HG03095 (cell line): ENCODE data around the gene SLC24A3.

ENCODE experiments used
- ATAC-seq: cut with Tn5 transposase; IDR thresholded peaks from one replicate; pipeline ENCODE4 v1.9.1; 2021; ENCODE audit warnings: moderate library complexity; ENCODE audit not compliant: unreplicated experiment

The SLC24A3 gene

GRCh38 chr20:19528286-19529030 is 316.0 kb downstream of the SLC24A3 start:
- ATAC-seq: no peak

DNA sequence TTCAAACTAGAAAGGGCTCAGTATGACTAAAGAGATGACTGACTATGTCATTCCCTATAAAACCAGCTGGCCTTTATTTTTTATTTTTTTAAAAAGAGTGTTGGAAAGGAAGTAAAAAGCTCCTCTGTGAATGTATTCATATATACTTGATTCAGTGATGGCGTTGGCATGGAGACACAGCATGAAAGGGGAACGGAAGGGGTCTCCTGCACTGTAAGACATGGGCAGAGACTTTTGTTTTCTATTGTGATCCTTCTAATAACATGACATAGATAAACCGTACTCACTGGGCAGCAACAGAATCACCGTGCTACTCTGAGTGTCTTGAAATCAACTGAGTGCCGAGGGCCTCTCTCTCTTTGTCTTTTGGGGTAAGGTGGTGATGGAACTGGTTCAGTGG is 317.6 kb downstream of the SLC24A3 start:
- ATAC-seq: no peak

GRCh38 chr20:19531446-19531845 is 319.0 kb downstream of the SLC24A3 start:
- ATAC-seq: no peak

GRCh38 chr20:19538556-19538955 is 326.1 kb downstream of the SLC24A3 start:
- no peak for ATAC-seq

DNA sequence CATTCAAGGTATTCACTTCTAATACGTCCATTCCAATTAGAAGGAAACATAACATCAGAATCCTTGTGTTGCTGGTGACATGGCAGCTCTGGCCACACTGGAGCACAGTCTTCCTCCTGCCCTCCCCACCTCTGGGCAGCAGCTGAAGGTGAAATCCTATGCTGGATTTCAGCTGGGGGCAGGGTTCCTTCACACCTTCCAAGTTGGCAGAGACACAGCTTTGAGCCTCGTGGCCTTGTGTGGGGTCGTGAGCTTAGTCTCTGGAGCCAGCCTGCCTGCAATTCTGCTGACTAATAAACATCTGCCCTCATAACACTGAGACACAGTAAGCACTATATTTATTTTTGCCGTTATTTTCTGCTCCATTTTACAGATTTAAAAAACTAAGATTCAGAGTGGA is 326.7 kb downstream of the SLC24A3 start:
- no peak for ATAC-seq

DNA sequence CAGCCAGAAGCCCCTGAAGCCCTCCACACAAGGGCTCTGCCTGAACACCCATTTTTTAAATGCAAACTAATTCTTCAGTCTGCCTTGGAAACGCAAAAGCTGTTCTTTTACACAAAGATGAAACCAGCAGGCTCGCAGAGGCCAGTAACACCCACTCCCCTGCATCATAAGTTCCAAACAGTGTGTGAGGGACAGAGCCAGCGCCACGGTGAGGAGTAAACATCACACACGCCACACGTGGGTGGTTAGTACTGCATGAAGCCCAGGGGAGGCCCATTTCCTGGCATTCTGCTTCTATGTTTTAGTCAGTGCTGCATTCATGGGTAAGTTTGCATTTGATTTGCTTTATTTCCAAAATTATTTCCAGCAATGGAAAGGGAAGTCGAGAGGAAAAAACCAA is 327.9 kb downstream of the SLC24A3 start:
- no peak for ATAC-seq

DNA sequence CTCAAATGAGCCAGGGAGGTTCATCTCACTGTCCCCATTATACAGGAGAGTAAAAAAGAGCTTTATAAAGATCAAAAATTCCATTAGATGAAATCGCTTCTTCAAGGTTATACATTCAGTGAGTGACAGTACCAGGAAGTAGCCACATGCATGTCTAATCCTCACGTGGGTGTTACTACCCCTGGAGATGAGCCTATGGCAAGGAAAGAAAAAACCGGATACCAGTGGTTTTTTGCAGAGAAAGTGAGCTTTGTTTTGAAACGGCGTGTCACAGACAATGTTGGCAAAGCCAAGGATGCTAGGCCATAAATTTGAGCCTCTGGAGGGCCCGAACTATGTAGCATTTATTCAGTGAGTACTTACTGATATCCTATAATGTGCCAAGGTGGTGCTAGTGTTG is 330.7 kb downstream of the SLC24A3 start:
- ATAC-seq: no peak

DNA sequence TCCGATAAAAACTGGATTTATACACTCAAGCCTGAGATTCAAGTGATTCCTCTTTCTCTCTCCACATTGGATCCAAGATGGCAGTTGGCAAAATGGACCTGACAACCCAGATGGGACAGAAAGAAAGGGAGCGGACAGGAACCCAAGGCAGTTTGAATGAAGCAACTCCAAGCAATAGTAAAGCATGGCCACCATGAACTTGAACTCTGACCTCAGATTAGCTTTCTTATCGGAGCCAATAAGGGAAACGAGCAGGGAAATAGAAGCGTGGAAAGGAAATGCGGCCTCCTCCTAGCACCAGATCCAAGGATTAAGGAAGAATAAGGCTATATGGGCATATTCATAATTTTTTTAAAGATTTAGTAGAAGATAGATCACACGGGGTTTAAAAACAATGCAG is 332.2 kb downstream of the SLC24A3 start:
- ATAC-seq: no peak

DNA sequence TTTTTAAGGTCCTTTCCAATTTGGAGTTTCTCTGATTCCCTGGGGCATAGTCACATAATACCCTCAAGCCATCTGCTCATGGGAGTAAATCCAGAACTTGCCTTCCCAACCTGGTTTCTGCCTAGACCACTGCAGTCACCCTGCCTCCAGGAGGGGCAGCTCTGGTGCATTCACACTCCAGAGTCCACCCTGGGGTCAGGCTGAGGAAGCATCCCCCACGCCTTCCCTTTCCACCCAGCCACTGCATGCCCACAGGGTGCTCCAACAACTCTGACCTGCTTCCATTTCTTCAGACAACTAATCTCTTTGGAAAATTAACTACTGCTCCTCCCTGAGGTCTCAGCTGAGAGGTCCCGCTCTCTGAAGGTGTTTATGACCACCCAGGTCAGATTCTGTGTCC is 334.2 kb downstream of the SLC24A3 start:
- ATAC-seq: no peak

- no peak for ATAC-seq
These were observed 335.1 kb downstream of the SLC24A3 start for GRCh38 chr20:19547547-19547946.

- no peak for ATAC-seq
These were observed 337.5 kb downstream of the SLC24A3 start for GRCh38 chr20:19549896-19550295.

GRCh38 chr20:19552221-19553180 is 340.1 kb downstream of the SLC24A3 start:
- no peak for ATAC-seq

DNA sequence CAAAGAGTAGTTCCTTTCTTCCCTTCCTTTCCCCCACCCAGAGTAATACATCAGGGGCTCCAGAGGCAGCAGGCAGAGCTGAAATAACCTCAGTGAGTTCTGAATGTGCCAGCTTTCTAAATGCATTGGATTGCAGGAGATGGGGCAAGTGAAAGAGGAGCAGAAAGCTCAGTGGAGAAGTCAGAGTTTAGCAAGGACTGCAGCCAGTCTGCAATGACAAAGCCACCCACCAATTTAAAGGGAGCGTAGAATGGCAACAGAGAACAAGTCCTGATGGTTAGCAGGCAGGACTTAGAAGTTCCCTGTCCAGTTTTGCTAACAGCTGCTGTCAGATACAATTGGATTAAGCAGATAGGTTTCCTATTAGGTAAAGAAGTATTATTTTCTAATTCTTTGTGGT is 342.2 kb downstream of the SLC24A3 start:
- no peak for ATAC-seq

DNA sequence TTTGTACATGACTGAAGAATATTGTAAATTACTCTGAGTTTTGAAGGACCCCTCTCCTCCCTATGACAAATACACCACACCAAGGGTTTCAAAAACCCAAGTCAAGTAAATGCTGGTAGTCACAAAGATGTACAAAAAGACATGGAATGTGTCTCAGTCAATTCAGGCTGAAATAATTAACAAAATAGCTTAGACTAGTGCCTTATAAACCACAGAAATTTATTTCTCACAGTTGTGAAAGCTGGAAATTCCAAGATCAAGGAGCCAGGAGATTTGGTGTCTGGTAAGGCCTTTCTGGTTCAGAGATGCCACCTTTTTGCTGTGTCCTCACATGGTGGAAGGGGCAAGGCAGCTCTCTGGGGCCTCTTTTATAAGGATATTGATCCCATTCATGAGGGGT is 343.3 kb downstream of the SLC24A3 start:
- no peak for ATAC-seq

DNA sequence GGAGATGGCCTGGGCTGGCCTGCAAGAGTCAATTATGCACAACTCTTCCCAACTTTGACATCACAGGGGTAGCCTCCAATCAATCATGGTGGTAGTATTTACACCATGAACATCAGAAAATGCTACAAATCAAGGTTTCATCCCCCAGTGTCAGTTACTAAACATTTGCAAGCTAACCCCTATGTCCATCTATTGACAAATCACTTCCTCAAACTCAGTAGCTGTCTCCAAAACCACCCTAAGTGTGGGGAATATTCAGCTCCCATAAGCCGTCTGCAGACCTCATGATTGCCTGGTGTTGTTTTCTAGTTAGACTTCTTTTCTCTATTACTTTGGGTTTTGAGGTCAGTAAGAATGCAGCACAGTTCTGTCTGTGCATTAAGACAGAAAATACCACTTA is 344.8 kb downstream of the SLC24A3 start:
- no peak for ATAC-seq

DNA sequence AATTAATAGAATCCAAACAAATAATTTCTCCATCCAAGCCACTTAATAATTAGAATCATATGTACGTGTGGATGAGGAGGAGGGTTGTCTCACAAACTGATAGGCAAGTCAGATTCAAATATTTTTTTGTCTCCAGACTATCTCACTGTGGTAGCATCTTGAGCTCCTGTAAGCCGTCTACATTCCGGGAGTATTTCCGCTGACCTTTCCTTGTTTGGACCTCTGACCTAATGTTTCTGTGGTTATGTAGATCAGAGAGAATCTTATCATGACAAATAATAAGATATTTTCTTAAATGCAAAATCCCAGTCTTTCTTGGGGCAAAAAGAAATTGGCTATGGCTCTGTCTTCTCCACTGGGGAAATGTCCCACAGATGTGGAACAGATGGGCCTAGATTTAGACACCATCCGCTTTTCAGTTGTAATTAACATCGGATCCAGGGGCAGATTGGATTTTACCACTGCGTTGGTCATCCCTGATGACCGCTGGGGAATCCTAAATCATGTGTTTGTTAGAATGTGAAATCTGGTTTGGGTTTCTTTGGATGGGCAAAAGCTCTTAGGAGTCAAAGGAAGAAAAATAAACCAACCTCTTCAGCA is 348.5 kb downstream of the SLC24A3 start:
- ATAC-seq: no peak

GRCh38 chr20:19562426-19562825 is 350.0 kb downstream of the SLC24A3 start:
- ATAC-seq: no peak

- no peak for ATAC-seq
These were observed 351.8 kb downstream of the SLC24A3 start for GRCh38 chr20:19564261-19564660.

DNA sequence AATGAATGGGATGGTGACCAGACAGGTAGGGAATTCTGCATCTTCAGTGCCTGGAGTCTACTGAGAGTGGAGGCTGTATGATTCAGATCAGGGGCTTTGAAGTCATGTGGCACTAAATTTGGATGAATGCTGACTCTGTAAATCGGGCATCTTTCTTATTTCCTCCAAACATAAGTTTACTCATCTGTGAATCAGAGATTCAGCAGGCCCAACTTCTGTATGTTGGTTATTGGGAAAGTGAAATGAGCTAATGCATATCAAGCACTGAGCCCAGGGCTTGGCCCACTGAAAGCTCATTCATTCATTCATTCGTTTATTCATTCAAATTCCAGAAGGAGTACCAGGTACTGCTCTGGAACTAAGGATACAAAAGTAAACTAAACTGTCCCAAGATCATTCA is 353.3 kb downstream of the SLC24A3 start:
- no peak for ATAC-seq

DNA sequence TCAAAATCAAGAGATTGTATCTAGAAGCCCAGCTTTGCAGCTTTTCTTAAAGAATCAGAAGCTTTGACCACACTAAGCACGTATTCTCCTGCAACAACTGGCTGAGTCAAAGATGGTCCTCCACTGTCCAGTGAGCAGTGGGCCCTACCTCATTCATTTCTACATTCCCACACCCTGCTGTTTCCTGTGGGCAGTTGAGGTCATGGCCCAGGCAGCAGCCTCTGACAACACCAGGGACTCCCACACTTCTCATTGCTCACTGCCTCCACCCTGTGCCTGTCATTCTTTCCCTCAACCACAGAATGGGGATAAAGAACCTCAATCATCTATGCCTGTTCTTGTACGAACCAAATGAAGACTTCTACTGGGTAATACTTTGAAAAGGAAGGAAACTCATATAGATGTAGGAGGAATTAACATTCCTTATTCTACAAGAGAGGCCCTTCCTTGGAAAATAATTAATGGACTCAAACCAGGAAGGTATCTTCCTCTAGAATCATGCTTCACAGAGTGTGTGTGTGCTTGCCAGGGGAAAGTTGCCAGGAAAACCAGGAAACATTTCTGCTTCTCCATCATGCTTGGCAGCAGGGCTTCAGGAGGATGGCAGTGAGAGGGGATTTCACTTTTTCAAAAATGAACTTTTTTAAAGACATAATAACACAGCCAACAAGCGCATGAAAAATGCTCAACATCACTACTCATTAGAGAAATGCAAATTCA is 353.9 kb downstream of the SLC24A3 start:
- ATAC-seq: no peak

GRCh38 chr20:19568128-19568527 is 355.7 kb downstream of the SLC24A3 start:
- ATAC-seq: no peak
